ENCODE measurements around the gene NRBF2.

DNA sequence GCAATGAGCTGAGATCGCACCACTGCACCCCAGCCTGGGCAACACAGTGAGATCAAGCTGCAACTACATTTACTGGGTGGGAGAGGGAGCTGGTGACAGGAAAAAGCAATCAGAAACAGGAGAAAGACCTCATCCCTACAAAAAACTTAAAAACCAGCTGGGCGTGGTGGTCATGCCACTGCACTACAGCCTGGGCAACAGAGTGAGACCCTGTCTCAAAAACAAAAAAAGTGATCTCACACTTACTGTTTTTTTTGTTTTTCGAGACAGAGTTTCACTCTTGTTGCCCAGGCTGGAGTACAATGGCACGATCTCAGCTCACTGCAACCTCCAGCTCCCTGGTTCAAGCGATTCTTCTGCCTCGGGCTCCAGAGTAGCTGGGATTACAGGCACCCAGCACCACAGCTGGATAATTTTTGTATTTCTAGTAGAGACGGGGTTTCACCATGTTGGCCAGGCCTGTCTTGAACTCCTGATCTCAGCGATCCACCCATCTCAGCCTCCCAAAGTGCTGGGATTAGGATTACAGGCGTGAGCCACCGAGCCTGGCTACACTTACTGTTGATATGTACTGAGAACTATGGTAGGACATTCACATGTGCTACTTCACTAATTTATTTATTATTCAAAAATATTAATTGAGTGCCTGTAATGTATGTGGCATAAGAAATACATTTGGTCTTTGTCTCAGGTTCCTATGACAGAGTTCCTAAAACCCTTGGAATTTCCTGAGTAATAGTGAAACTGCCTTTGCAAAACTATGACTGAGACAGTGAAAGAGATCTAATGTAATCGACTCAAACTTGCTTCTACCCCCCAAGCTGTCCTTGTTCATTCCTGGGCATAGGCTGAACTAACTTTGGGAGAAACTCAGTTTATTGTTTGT is 27.7 kb upstream of the NRBF2 start:
- no peak for TF ChIP-seq POLR2A (IDR thresholded peaks at IDR 0.05)
- TF ChIP-seq, protein P1, sequence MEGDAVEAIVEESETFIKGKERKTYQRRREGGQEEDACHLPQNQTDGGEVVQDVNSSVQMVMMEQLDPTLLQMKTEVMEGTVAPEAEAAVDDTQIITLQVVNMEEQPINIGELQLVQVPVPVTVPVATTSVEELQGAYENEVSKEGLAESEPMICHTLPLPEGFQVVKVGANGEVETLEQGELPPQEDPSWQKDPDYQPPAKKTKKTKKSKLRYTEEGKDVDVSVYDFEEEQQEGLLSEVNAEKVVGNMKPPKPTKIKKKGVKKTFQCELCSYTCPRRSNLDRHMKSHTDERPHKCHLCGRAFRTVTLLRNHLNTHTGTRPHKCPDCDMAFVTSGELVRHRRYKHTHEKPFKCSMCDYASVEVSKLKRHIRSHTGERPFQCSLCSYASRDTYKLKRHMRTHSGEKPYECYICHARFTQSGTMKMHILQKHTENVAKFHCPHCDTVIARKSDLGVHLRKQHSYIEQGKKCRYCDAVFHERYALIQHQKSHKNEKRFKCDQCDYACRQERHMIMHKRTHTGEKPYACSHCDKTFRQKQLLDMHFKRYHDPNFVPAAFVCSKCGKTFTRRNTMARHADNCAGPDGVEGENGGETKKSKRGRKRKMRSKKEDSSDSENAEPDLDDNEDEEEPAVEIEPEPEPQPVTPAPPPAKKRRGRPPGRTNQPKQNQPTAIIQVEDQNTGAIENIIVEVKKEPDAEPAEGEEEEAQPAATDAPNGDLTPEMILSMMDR (IDR thresholded peaks at IDR 0.05) = no peak
